ENCODE measurements around the gene STUM. TPM values are rescaled to one million over a fixed set of nuclear protein-coding genes. Genes with fewer than 3 reads are reported as not detected.
"Not testable (repeated sequence)": the region's sequence is repeated elsewhere in the genome, so short reads cannot be mapped to it uniquely, and the experiment has no call there.

STUM gene
- total RNA-seq, 5 donors from 2014 or later (not counting 1 experiment from before 2014, with no cell fraction given) = 0.10 TPM; not detected in 4

GRCh38 chr1:226611980-226612379, 63.4 kb downstream of the STUM start:
- H3K4me3 ChIP-seq (ENCODE audit: control insufficient read depth in 1 of 2, extremely low read depth in 1 of 2, low read length in 1 of 2); H3K9me3 ChIP-seq; DNase-seq; H3K36me3 Mint-ChIP-seq; H3K27ac Mint-ChIP-seq; H3K4me1 Mint-ChIP-seq; H3K36me3 ChIP-seq (ENCODE audit: control insufficient read depth in 2 of 2, extremely low read depth in 1 of 2, insufficient read depth in 1 of 2, low read length in 1 of 2); H3K27ac ChIP-seq (ENCODE audit: low read length); H3K4me3 Mint-ChIP-seq; H3K9me3 Mint-ChIP-seq; ATAC-seq (replicated peaks in 1 of 4); H3K4me1 ChIP-seq (ENCODE audit: control insufficient read depth in 1 of 2, extremely low read depth in 1 of 2, insufficient read depth in 2 of 2, low read length in 2 of 2); H3K27me3 Mint-ChIP-seq; POLR2A ChIA-PET: not testable (repeated sequence)
- WGBS (ENCODE audit: insufficient coverage) = 100% methylated on average over 1 of the region's 6 CpGs
- peaks cover 0 to 10% of the 10 kb centered on the region in 2 experiments for H3K27me3 ChIP-seq (replicated peaks in 1 of 2; ENCODE audit: control insufficient read depth in 2 of 2, extremely low read depth in 1 of 2, insufficient read depth in 2 of 2, low read length in 1 of 2)
- CTCF ChIA-PET = interaction anchor here in 1 of 2 donors (0.6 to 0.7 kb wide), 2 partner anchors 32 to 923 kb away, joined by 3 to 6 read pairs; no protein-coding TSS in a partner anchor

GRCh38 chr1:226615876-226616275, 67.3 kb downstream of the STUM start:
- 100% methylated on average over 2 of the region's 9 CpGs for WGBS (ENCODE audit: insufficient coverage)
- no peak overlapping the region for H3K27ac Mint-ChIP-seq
- no peaks in the 10 kb centered on the region for H3K36me3 Mint-ChIP-seq
- H3K27me3 Mint-ChIP-seq = peaks cover 2 to 3% of the 10 kb centered on the region in 2 donors
- ChIA-PET POLR2A (no interaction called here), CTCF (no interaction called here)
- no peaks in the 10 kb centered on the region for H3K36me3 ChIP-seq (ENCODE audit: control insufficient read depth in 2 of 2, extremely low read depth in 1 of 2, insufficient read depth in 1 of 2, low read length in 1 of 2)
- no peak for DNase-seq
- H3K27me3 ChIP-seq (replicated peaks in 1 of 2; ENCODE audit: control insufficient read depth in 2 of 2, extremely low read depth in 1 of 2, insufficient read depth in 2 of 2, low read length in 1 of 2) = peaks cover 0 to 10% of the 10 kb centered on the region in 2 experiments
- no peaks in the 10 kb centered on the region for H3K9me3 Mint-ChIP-seq
- H3K4me1 Mint-ChIP-seq = no peaks in the 10 kb centered on the region
- H3K4me3 Mint-ChIP-seq = no peak overlapping the region
- no peaks in the 10 kb centered on the region for H3K9me3 ChIP-seq
- H3K4me3 ChIP-seq (ENCODE audit: control insufficient read depth in 1 of 2, extremely low read depth in 1 of 2, low read length in 1 of 2) = no peak overlapping the region
- H3K4me1 ChIP-seq (ENCODE audit: control insufficient read depth in 1 of 2, extremely low read depth in 1 of 2, insufficient read depth in 2 of 2, low read length in 2 of 2) = no peaks in the 10 kb centered on the region
- H3K27ac ChIP-seq (ENCODE audit: low read length) = no peak overlapping the region
- no peak for ATAC-seq (replicated peaks in 1 of 4)

GRCh38 chr1:226616636-226617035, 68.1 kb downstream of the STUM start:
- Mint-ChIP-seq H3K27me3 (peaks cover 2 to 3% of the 10 kb centered on the region in 2 donors), H3K4me3 (no peak overlapping the region), H3K9me3 (no peaks in the 10 kb centered on the region), H3K27ac (no peak overlapping the region), H3K4me1 (no peaks in the 10 kb centered on the region), H3K36me3 (no peaks in the 10 kb centered on the region)
- ATAC-seq (replicated peaks in 1 of 4) (no peak), DNase-seq (no peak)
- Histone ChIP-seq H3K4me3 (ENCODE audit: control insufficient read depth in 1 of 2, extremely low read depth in 1 of 2, low read length in 1 of 2) (no peak overlapping the region), H3K27ac (ENCODE audit: low read length) (no peak overlapping the region), H3K9me3 (no peaks in the 10 kb centered on the region), H3K36me3 (ENCODE audit: control insufficient read depth in 2 of 2, extremely low read depth in 1 of 2, insufficient read depth in 1 of 2, low read length in 1 of 2) (no peaks in the 10 kb centered on the region), H3K4me1 (ENCODE audit: control insufficient read depth in 1 of 2, extremely low read depth in 1 of 2, insufficient read depth in 2 of 2, low read length in 2 of 2) (no peaks in the 10 kb centered on the region), H3K27me3 (replicated peaks in 1 of 2; ENCODE audit: control insufficient read depth in 2 of 2, extremely low read depth in 1 of 2, insufficient read depth in 2 of 2, low read length in 1 of 2) (peaks cover 0 to 10% of the 10 kb centered on the region in 2 experiments)
- POLR2A ChIA-PET = interaction anchor here in 1 of 2 donors (0.6 kb wide), 1 partner anchor 12 kb away, joined by 3 read pairs; no protein-coding TSS in a partner anchor
- CTCF ChIA-PET = no interaction called here
- WGBS (ENCODE audit: insufficient coverage) = 56% methylated on average over 1 of the region's 1 CpG

- POLR2A ChIA-PET = interaction anchor here in 1 of 2 donors (0.6 kb wide), 1 partner anchor 18 kb away, joined by 4 read pairs; no protein-coding TSS in a partner anchor
- H3K4me1 Mint-ChIP-seq = no peaks in the 10 kb centered on the region
- H3K27ac Mint-ChIP-seq = no peak overlapping the region
- H3K4me3 Mint-ChIP-seq = no peak overlapping the region
- CTCF ChIA-PET = no interaction called here
- H3K36me3 Mint-ChIP-seq = no peaks in the 10 kb centered on the region
- Histone ChIP-seq H3K4me1 (ENCODE audit: control insufficient read depth in 1 of 2, extremely low read depth in 1 of 2, insufficient read depth in 2 of 2, low read length in 2 of 2) (no peaks in the 10 kb centered on the region), H3K27ac (ENCODE audit: low read length) (no peak overlapping the region), H3K4me3 (ENCODE audit: control insufficient read depth in 1 of 2, extremely low read depth in 1 of 2, low read length in 1 of 2) (no peak overlapping the region), H3K36me3 (ENCODE audit: control insufficient read depth in 2 of 2, extremely low read depth in 1 of 2, insufficient read depth in 1 of 2, low read length in 1 of 2) (no peaks in the 10 kb centered on the region), H3K27me3 (replicated peaks in 1 of 2; ENCODE audit: control insufficient read depth in 2 of 2, extremely low read depth in 1 of 2, insufficient read depth in 2 of 2, low read length in 1 of 2) (peaks cover 0 to 10% of the 10 kb centered on the region in 2 experiments), H3K9me3 (no peaks in the 10 kb centered on the region)
- peaks cover 2 to 3% of the 10 kb centered on the region in 2 donors for H3K27me3 Mint-ChIP-seq
- H3K9me3 Mint-ChIP-seq = no peaks in the 10 kb centered on the region
- ATAC-seq (replicated peaks in 1 of 4) (no peak), DNase-seq (no peak)
- WGBS (ENCODE audit: insufficient coverage) = 89% methylated on average over 6 of the region's 8 CpGs
Observed at GRCh38 chr1:226617109-226617508, 68.5 kb downstream of the STUM start.

- H3K9me3 Mint-ChIP-seq; H3K9me3 ChIP-seq; H3K4me3 Mint-ChIP-seq; H3K27ac ChIP-seq (ENCODE audit: low read length); H3K4me1 Mint-ChIP-seq; DNase-seq; H3K4me1 ChIP-seq (ENCODE audit: control insufficient read depth in 1 of 2, extremely low read depth in 1 of 2, insufficient read depth in 2 of 2, low read length in 2 of 2); H3K27me3 Mint-ChIP-seq; H3K36me3 Mint-ChIP-seq; H3K27ac Mint-ChIP-seq; ATAC-seq (replicated peaks in 1 of 4); H3K36me3 ChIP-seq (ENCODE audit: control insufficient read depth in 2 of 2, extremely low read depth in 1 of 2, insufficient read depth in 1 of 2, low read length in 1 of 2); H3K4me3 ChIP-seq (ENCODE audit: control insufficient read depth in 1 of 2, extremely low read depth in 1 of 2, low read length in 1 of 2); CTCF ChIA-PET: not testable (repeated sequence)
- POLR2A ChIA-PET = interaction anchor here in 1 of 2 donors (0.6 kb wide), 1 partner anchor 18 kb away, joined by 4 read pairs; no protein-coding TSS in a partner anchor
- WGBS (ENCODE audit: insufficient coverage) = no CpG with 5 or more reads among the region's 1 CpG
- peaks cover 0 to 15% of the 10 kb centered on the region in 2 experiments for H3K27me3 ChIP-seq (replicated peaks in 1 of 2; ENCODE audit: control insufficient read depth in 2 of 2, extremely low read depth in 1 of 2, insufficient read depth in 2 of 2, low read length in 1 of 2)
Observed at GRCh38 chr1:226617719-226618118, 69.2 kb downstream of the STUM start.

- H3K4me1 Mint-ChIP-seq = no peaks in the 10 kb centered on the region
- Histone ChIP-seq H3K9me3 (no peaks in the 10 kb centered on the region), H3K27me3 (replicated peaks in 1 of 2; ENCODE audit: control insufficient read depth in 2 of 2, extremely low read depth in 1 of 2, insufficient read depth in 2 of 2, low read length in 1 of 2) (peaks cover 0 to 16% of the 10 kb centered on the region in 2 experiments), H3K4me1 (ENCODE audit: control insufficient read depth in 1 of 2, extremely low read depth in 1 of 2, insufficient read depth in 2 of 2, low read length in 2 of 2) (no peaks in the 10 kb centered on the region), H3K36me3 (ENCODE audit: control insufficient read depth in 2 of 2, extremely low read depth in 1 of 2, insufficient read depth in 1 of 2, low read length in 1 of 2) (no peaks in the 10 kb centered on the region), H3K27ac (ENCODE audit: low read length) (no peak overlapping the region), H3K4me3 (ENCODE audit: control insufficient read depth in 1 of 2, extremely low read depth in 1 of 2, low read length in 1 of 2) (no peak overlapping the region)
- ATAC-seq (replicated peaks in 1 of 4) (peak in 1 of 4 experiments; percentile 28), DNase-seq (no peak)
- H3K36me3 Mint-ChIP-seq = no peaks in the 10 kb centered on the region
- 63% methylated on average over 2 of the region's 5 CpGs for WGBS (ENCODE audit: insufficient coverage)
- H3K9me3 Mint-ChIP-seq = no peaks in the 10 kb centered on the region
- H3K4me3 Mint-ChIP-seq = no peak overlapping the region
- ChIA-PET POLR2A (no interaction called here), CTCF (no interaction called here)
- H3K27ac Mint-ChIP-seq = no peak overlapping the region
- H3K27me3 Mint-ChIP-seq = peaks cover 2 to 3% of the 10 kb centered on the region in 2 donors
Observed at GRCh38 chr1:226618380-226618779, 69.8 kb downstream of the STUM start.
